GM19397 (cell line): Measurements from ENCODE around the gene ZMYM3.

Source experiments
- ATAC-seq: cut with Tn5 transposase; IDR thresholded peaks from one replicate; pipeline ENCODE4 v1.9.1; 2021; ENCODE audit warnings: mild to moderate bottlenecking, moderate library complexity; ENCODE audit not compliant: unreplicated experiment

The ZMYM3 gene

DNA sequence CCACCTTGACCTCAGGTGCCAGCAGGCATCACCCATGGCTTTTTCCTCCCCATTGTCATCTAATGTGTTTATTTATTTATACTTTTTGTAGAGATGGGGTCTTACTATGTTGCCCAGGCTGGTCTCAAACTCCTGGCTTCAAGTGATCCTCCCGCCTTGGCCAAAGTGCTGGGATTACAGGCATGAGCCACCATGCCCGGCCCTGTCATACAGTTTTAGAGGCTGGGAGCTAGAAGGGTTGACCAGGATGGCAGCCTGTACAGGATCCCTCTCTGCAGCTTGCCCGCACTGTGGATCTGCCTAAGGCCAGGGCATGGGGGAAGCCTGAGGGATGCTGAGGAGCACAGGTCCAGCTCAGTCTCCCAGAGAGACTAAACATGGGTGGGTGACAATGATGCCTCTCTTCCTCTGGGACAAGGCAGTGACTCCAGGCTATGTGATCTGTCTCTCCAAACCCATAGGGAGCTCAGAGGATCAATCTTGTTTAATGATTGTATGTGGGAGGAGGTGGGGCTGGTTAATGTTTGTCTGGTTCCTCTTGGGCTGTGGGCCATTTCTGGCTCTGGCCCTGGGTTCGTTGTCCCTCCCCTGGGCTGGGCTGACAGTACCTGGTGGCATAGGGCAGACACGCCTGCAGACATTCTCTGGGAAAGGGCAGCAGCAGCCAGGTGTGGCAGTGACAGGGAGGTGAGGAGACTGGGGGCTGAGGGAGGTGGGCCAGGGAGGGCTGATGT is 39.2 kb downstream of the ZMYM3 start:
- no peak for ATAC-seq

GRCh38 chrX:71214152-71214551 is 39.8 kb downstream of the ZMYM3 start:
- ATAC-seq, result no peak

DNA sequence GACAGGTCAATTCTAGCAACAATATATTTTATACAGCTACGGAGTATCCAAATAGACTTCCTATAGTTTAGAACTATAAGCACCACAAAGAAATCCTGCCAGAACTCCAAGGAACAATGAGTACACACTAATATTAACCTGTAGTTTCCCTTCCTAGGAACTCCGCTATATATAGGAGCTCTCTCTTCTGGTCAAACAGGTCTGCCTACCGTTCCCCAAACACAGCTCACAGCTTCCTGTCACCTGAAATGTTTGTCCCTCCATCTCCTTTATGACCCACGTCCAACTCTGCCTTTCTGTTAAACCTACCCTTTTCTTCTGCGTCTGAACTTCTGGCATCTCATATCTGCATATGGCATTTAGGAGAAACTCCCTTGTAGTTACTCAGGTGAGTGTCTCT is 41.4 kb downstream of the ZMYM3 start:
- ATAC-seq, result no peak

- ATAC-seq, result no peak
These were observed 43.1 kb downstream of the ZMYM3 start for GRCh38 chrX:71210816-71211215.

DNA sequence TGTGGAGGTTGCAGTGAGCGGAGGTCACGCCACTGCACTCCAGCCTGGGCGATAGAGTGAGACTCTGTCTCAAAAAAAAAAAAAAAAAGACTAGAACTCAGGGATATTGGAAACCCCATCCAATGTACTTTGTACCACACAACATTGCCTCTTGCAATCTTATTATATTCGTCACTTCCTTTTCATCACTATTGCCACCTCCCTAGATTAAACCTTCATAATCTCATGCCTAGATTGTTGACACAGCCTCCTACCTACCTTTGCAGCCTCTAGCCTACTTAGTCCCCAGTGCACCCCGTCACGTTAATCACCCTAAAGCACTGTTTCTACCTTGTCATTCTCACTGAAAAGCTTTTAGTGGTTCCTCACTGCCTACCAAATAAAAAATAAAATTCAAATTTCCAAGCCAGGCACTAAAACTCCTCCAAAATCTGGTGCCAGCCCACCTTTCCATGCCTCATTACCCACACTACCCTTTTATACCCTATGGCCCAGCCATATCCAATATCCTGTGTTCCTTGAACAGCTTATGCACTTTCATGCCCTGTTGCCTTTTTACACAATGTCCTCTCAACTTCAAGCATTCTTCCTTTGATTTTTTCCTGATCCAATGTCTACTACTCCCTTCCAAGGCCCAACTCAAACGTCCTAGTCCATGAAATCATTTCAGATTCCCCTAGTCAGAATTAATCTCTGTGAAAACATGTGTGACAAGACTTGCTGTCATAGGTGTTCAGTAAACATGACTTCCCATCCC is 54.5 kb downstream of the ZMYM3 start:
- no peak for ATAC-seq

DNA sequence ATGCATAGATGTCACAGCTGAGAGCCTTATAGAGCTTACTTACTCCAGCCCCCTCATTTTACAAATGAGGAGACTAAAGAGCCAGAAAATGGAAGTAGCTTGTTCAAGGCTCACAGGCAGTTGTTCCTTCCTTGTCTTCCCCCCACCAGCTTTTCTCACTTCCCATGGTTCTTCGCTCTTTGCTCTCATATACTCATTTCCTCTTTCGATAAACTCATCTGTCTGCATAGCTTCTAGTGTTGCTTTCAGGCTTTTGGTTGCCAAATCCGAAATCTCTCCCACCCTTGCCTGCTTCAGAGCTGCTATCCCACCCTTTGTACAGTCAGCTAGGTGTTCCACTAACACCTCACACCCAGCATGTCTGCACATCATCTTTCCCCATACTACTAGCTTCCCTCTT is 55.9 kb downstream of the ZMYM3 start:
- peak; percentile 64 for ATAC-seq

GRCh38 chrX:71195964-71196649 is 57.8 kb downstream of the ZMYM3 start:
- ATAC-seq, result peak; percentile 48

GRCh38 chrX:71191248-71191647 is 62.7 kb downstream of the ZMYM3 start:
- no peak for ATAC-seq
